ENCODE measurements around the gene SPATC1L.
A peak's percentile ranks its signal among the peaks of the same experiment; 100 is the strongest.

The SPATC1L gene

GRCh38 chr21:46219591-46220239 lies 35.5 kb upstream of the SPATC1L start:
- no peak for TF ChIP-seq CTCF (conservative IDR thresholded peaks at IDR 0.05)
- H3K27ac ChIP-seq = peak overlapping the region; percentile 38; the same call in 1 of the 2 replicates

- no peak for TF ChIP-seq CTCF (conservative IDR thresholded peaks at IDR 0.05)
Observed at GRCh38 chr21:46218906-46219590, 34.8 kb upstream of the SPATC1L start.

GRCh38 chr21:46217511-46218196 lies 33.4 kb upstream of the SPATC1L start:
- no peak overlapping the region for H3K27ac ChIP-seq
- TF ChIP-seq CTCF (conservative IDR thresholded peaks at IDR 0.05) = no peak

More at GRCh38 chr21:46218906-46219590, 34.8 kb upstream of the SPATC1L start:
- peak overlapping the region; percentile 38 for H3K27ac ChIP-seq

- no peak overlapping the region for H3K27ac ChIP-seq
- no peak for TF ChIP-seq CTCF (conservative IDR thresholded peaks at IDR 0.05)
Observed at GRCh38 chr21:46216132-46216747, 32.0 kb upstream of the SPATC1L start.

GRCh38 chr21:46215436-46216131 lies 31.3 kb upstream of the SPATC1L start:
- no peak for TF ChIP-seq CTCF (conservative IDR thresholded peaks at IDR 0.05)
- no peak overlapping the region for H3K27ac ChIP-seq

- TF ChIP-seq CTCF (conservative IDR thresholded peaks at IDR 0.05) = no peak
- no peak overlapping the region for H3K27ac ChIP-seq
Observed at GRCh38 chr21:46214478-46215340, 30.4 kb upstream of the SPATC1L start.
